Ovary (tissue), 9 donors: ENCODE data around the gene DNAH11. TPM values are rescaled to one million over a fixed set of nuclear protein-coding genes. Genes with fewer than 3 reads are reported as not detected.

ENCODE experiments used
- DNase-seq, 5 donors: peaks; one replicate each; pipeline ENCODE4 v3.0.0-alpha.2; 2019 to 2020
- H3K27ac ChIP-seq, 2 donors: fragments of 200-600 bp; one replicate each; pipeline versions ENCODE4 v1.5.1 to v1.8.0; 2019 to 2022
- H3K27me3 ChIP-seq: fragments of 200-600 bp; one replicate; pipeline ENCODE4 v1.8.0; 2022
- H3K36me3 ChIP-seq: fragments of 200-600 bp; sonication (generic); one replicate; pipeline ENCODE4 v1.5.1; 2019
- H3K4me1 ChIP-seq: one replicate; pipeline ENCODE4 v1.8.1; 2013; ENCODE audit warnings: mild to moderate bottlenecking, moderate library complexity; ENCODE audit not compliant: insufficient read depth
- H3K4me3 ChIP-seq: fragments of 200-600 bp; sonication (generic); one replicate; pipeline ENCODE4 v1.5.1; 2017
- H3K9me3 ChIP-seq, 2 donors: fragments of 200-600 bp in 1 of 2; sonication (generic) in 1 of 2; one replicate each; pipeline versions ENCODE4 v1.5.1 to v1.8.1; 2013 to 2019; ENCODE audit warnings: mild to moderate bottlenecking in 1 of 2, moderate library complexity in 1 of 2
- CTCF ChIP-seq, 3 donors: fragments of 450-650 bp in 2 of 3; fragments of 200-600 bp in 1 of 3; IDR thresholded peaks; one replicate each; pipeline versions ENCODE4 v1.5.1 to v1.8.0; 2016 to 2022; ENCODE audit warnings: antibody characterized with exemption in 3 of 3, mild to moderate bottlenecking in 1 of 3
- EP300 ChIP-seq: sonication (generic); formaldehyde crosslinking; IDR thresholded peaks from one replicate; pipeline ENCODE4 v1.6.1; 2017; ENCODE audit warnings: antibody characterized with exemption
- POLR2A ChIP-seq: fragments of 450-650 bp; IDR thresholded peaks from one replicate; pipeline ENCODE4 v1.6.1; 2017; ENCODE audit warnings: antibody characterized with exemption, mild to moderate bottlenecking, moderate library complexity
- WGBS, 3 donors: extraction: QIAGEN DNeasy Blood & Tissue Kit in 1 of 3; methylation state at CpG; one replicate each; pipeline versions ENCODE4 v1.1.5 to v1.1.7; 2013 to 2017; 5-methylcytosine and 5-hydroxymethylcytosine counted together
- intact Hi-C, 4 donors: fragments of 100-400 bp; cut with DNase I; formaldehyde crosslinking; loops; one replicate each; pipeline versions ENCODE4 v1.11.0 to v1.15.1; 2022 to 2023
- polyA plus RNA-seq, 2 donors: library from polyadenylated mRNA; stranded (reverse); fragments of 200-250 nt in 1 of 2; fragments of 350-450 nt in 1 of 2; fragmentation: Illumina TruSeq in 1 of 2; extraction: RNeasy Lipid Tissue Mini Kit (QIAGEN cat#74804) in 1 of 2; gene quantifications; one replicate each; pipeline ENCODE4 v1.2.3, GENCODE V29; 2013 to 2014
- total RNA-seq, 7 donors: library from RNA; depleted of rRNA in 2 of 7; stranded (reverse); fragments of >200 nt in 2 of 7; fragmentation: NEBNext Ultra II Directional in 3 of 7; extraction: Animal tissue kit (Norgen Biotek cat#: 25700) in 3 of 7; gene quantifications; one replicate each; pipeline versions ENCODE4 v1.1.0 to v1.2.4, GENCODE V29; 2016 to 2023
- donor health status: DM: no; HTN: no; CAD: no; lungs with moderate emphysema.
- donor health status: DM: no; HTN: no; CAD: no.
- donor health status: Bipolar disorder and iron deficiency.
- donor health status: DM: yes; HTN: yes; CAD: no.
- donor health status: DM: no; HTN: no; CAD: no.
- donor health status: DM: yes; HTN: yes; CAD: no.

Gene DNAH11
- total and polyA plus RNA-seq, 9 donors: 0.05 to 44.3 (median 2.6) TPM

DNA sequence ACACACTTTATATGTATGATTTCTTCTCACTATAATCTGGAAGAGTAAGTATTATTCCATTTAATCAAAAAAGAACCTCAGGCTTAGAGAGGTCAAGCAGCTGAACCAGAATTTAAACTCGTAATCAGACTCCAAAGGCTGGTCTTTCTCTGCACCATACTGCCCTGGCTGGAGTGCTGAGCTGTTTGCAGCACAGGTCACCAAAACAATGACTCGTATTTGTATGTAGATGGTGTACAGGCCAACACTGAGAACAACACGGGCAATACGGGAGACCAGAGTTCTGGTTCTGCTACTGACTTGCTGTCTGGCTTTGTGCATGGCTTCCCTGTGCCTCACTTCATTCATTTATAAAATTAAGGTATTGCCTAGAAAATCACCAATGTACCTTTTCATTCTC, 344.9 kb downstream of the DNAH11 start:
- Histone ChIP-seq H3K4me1 (no peaks in the 10 kb centered on the region), H3K4me3 (no peak overlapping the region), H3K9me3 (no peaks in the 10 kb centered on the region), H3K27ac (no peak overlapping the region), H3K27me3 (no peaks in the 10 kb centered on the region), H3K36me3 (no peaks in the 10 kb centered on the region)
- 48 to 67% (median 49%) methylated on average over 4 of the region's 4 CpGs for WGBS, 3 donors
- intact Hi-C loops: no loop called here
- DNase-seq: no peak
- no peak for TF ChIP-seq POLR2A
- TF ChIP-seq EP300: no peak
- no peak for TF ChIP-seq CTCF (IDR thresholded peaks at IDR 0.05)

GRCh38 chr7:21891291-21891690, 348.5 kb downstream of the DNAH11 start:
- no peak for DNase-seq

DNA sequence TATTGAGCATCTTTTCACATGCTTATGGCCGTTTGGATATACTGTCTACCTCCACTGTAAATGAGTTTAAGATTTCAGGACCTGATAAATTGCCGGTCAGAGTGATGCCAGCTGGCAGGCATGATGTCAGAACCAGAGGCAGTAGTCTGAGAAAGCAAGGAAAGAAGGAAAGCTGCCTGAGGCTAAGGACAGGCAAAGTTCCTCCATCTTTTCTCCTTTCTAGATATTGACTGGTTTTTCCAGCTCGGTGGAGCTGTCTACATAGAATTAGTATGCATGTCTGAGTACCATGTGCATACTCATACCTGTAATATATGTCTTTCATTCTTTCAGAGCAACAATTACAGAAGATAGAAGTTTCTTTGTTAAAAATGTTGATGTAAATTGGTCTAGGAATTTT, 350.6 kb downstream of the DNAH11 start:
- WGBS, 3 donors: 68 to 88% (median 81%) methylated on average over 3 of the region's 3 CpGs
- no peaks in the 10 kb centered on the region for H3K4me1 ChIP-seq
- TF ChIP-seq EP300 (no peak), POLR2A (no peak), CTCF (IDR thresholded peaks at IDR 0.05) (no peak)
- H3K4me3 ChIP-seq: no peak overlapping the region
- no peak for DNase-seq
- H3K27ac ChIP-seq: no peak overlapping the region
- H3K36me3 ChIP-seq: no peaks in the 10 kb centered on the region
- intact Hi-C loops: no loop called here
- no peaks in the 10 kb centered on the region for H3K9me3 ChIP-seq
- H3K27me3 ChIP-seq: no peaks in the 10 kb centered on the region

More at GRCh38 chr7:21891291-21891690, 348.5 kb downstream of the DNAH11 start:
- intact Hi-C loops: no loop called here
- Histone ChIP-seq H3K4me3 (no peak overlapping the region), H3K27me3 (no peaks in the 10 kb centered on the region), H3K27ac (no peak overlapping the region), H3K4me1 (no peaks in the 10 kb centered on the region), H3K36me3 (no peaks in the 10 kb centered on the region), H3K9me3 (no peaks in the 10 kb centered on the region)
- TF ChIP-seq CTCF (IDR thresholded peaks at IDR 0.05): no peak
- TF ChIP-seq POLR2A: no peak
- TF ChIP-seq EP300: no peak
- WGBS, 3 donors: 32 to 58% (median 51%) methylated on average over 3 of the region's 3 CpGs

GRCh38 chr7:21898265-21898930, 355.6 kb downstream of the DNAH11 start:
- Histone ChIP-seq H3K27ac (no peak overlapping the region), H3K4me3 (no peak overlapping the region), H3K4me1 (no peaks in the 10 kb centered on the region), H3K36me3 (no peaks in the 10 kb centered on the region), H3K9me3 (no peaks in the 10 kb centered on the region), H3K27me3 (no peaks in the 10 kb centered on the region)
- 87 to 93% (median 92%) methylated on average over 17 of the region's 17 CpGs for WGBS, 3 donors
- DNase-seq: no peak
- TF ChIP-seq POLR2A (no peak), EP300 (no peak), CTCF (IDR thresholded peaks at IDR 0.05) (no peak)
- intact Hi-C loops: no loop called here
